Cerebellar nuclear complex (tissue), 1 donor: ENCODE measurements around the gene C2orf74.
"Not testable (repeated sequence)": the region's sequence is repeated elsewhere in the genome, so short reads cannot be mapped to it uniquely, and the experiment has no call there.

ENCODE experiments used
- DNase-seq, 2 experiments: peaks; one replicate each; lab custom pipeline; 2025; lab: John Stamatoyannopoulos, UW

Gene C2orf74

DNA sequence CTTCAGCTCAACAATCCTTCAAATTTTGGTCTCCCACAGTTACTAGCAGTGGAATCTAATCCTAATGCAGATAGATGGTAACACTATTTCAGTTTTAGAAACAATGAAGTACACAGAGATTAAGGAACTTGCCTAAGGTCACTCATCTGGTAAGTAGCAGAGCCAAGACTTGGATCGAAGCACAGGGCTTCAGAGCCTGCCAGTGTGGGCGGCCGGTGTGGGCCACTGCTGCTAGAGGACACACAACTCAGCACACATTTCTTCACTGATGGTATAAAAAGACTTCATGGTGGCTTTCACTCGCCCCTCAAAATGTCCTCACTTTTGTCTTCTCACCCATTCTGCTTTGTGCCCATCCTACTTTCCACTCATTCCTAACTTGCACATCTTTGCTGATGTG is 11.1 kb downstream of the C2orf74 start:
- DNase-seq: no peak

DNA sequence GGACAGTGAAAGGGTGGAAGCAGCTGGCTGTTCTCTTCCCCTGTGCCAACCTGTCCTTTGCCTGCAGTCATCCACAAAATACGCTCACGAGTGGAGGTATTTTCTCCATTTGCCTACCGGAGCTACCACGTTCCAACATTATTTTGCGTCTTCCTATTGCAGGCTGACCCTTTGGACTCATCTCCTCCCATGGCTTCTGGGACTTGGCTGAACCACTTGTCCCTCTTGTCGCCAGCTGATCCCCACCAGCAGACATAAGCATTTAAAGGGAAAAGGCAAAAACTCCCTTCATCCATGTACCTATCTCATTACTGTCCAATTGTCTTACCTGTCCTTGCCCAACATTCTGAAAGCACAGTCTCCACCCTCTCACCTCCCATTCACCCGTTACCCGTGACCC is 13.0 kb downstream of the C2orf74 start:
- DNase-seq: no peak

DNA sequence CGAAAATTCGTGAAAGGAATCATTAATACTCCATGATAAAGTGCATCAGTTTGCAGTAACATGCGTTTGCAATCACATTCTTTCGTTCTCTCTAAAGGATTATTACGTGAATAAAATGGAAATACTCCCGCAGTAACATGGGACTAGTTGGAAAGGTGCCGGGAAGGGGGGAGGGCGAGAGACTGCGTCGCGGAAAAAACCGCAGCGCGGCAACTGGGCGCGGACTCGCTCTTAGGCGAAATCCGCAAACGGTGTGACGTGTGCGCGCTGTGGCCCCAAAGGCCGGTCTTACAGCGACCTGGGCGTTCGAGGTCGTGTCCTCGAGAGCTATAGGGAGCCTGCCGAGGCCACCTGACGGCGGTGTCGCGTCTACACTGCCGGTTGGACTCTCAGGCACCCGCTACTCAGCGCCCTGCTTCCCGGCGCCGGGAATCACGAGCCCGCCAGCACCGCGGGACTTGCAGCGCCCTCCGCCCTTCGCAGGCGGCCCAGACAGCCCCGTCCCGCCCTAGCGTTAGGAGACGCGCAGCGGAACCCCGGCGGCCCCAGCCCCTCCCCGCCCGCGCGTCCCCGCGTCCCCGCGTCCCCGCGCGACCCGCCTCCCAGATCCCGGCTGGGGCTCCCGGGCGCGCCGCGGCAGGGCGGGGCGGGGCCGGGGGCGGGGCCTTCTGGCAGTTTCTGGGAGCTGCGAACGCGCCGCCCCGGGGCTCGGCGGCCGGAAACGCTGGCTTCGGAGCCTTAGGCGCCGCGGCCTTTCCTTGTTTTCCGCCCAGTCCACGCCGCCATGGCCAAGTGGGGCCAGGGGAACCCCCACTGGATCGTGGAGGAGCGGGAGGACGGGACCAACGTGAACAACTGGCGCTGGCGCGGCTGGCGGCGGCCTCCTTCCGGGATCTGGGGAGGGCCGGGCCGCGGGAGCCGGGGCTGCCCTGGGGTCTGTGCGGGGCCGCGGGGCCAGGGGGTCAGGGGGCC is 15.1 kb downstream of the C2orf74 start:
- peak in 1 of 2 experiments; percentile 62 for DNase-seq

DNA sequence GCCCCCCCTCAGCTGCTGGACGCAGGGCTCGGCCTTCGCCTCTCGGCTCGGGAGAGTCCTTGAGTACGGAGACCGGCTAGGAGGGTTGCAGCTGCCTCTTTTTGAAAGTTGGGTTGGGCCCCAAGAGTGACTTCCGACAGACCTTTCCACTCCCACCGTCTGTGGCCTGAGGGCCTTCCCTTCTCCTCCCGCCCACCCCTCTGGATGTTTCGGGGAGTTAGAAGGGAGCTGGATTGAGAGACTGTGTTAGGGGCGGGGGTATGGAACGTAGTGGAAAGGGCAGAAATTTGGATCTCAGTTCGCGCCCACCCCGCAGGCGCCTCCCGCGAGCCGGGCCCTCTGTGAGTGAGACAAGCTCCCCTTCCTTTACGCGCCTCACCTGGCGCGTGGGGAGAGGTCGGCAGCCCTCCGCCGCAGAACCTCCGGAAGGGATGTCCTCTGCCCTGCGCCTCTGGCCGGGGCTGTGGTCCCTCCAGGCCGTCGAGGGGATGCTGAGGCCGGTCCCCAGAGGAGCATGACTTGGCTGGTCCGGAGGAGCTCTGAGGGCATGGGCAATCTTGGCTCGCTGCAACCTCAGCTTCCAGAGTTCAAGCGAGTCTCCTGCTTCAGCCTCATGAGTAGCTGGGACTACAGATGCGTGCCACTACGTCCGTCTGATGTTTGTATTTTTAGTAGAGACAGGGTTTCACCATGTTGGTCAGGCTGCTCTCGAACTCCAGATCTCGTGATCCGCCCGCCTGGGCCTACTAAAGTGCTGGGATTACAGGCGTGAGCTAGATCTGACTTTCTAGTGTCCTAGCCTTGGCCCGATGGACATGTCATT is 15.9 kb downstream of the C2orf74 start:
- DNase-seq: no peak

DNA sequence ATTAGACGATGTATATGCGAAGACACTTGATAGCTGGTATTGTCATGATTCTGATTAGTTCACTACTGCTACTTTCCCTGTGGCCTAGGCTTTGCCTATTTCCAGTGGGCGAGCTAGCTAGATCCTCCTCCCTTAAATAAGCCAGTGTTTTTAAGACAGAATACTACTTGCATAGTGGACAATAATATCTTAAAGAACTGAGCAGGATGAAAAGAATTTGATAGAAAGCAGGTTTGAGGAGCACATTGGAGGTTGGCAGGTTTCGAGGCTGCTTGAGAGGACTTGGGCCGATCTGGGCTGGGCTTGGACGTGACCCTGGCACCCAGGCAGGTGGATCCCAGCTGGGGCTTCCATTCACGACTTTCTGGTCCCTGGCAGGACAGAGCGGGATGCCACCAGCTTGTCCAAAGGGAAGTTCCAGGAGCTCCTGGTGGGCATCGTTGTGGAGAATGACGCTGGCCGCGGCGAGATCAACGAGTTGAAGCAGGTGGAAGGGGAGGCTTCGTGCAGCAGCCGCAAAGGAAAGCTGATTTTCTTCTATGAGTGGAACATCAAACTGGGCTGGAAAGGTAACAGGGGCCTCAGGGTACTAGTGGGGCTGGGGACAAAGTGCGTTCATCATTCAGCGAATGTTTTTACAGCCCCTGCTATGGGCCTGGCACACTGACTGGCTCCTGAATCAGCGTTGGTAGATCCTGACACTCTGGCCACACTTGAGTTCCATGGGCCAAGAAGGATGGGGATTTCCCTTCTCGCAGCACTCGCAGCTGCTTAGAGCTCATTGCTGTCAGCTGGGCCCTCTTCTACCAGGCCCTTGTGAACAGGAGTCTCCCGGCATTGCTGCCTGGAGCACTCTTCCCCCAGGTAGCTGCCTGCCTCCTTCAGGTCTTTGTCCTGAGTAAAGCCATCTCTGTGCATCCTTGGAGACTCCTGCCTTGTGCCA is 16.9 kb downstream of the C2orf74 start:
- no peak for DNase-seq

DNA sequence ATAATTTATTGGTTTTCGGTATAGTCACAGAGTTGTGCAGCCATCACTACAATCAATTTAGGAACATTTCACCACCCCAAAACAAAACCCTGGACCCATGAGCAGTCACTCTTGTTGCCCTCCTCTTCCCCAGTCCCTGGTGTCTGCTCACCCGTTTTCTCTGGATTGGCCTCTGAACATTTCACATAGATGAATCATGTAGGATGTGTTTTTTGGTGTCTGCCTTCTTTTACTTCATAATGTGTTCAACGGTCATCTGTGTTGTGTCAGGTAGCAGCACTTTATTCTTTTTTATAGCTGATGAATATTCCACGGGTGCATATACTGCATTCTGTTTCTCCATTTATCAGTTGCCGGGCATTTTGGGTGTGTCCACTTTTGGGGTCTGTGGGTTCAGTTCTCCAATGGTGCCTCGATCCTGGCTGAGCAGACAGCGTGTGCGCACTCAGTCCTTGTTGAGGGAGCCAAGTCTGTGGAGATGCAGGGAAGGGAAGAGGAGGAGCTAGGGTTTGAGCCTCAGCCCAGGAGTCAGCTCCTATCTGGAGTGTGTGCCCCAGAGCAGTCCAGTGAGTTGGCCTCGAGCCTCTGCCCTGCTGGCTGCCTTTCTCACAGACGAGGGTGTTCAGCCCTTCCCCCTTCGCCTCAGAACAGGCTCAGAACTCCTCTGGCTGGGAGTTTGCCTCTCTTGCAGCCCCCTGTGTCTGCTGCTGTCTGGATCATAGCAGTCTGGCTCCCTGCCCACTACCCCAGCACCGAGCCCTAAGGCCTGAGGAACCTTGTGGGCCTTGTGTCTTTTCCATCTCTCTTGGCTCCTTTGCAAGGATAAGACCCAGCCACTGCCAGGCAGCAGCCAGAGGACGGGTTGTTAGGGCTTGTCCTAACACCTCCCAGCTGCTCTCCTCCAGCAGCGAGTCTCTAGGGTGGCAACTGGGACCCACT is 18.0 kb downstream of the C2orf74 start:
- DNase-seq: no peak

DNA sequence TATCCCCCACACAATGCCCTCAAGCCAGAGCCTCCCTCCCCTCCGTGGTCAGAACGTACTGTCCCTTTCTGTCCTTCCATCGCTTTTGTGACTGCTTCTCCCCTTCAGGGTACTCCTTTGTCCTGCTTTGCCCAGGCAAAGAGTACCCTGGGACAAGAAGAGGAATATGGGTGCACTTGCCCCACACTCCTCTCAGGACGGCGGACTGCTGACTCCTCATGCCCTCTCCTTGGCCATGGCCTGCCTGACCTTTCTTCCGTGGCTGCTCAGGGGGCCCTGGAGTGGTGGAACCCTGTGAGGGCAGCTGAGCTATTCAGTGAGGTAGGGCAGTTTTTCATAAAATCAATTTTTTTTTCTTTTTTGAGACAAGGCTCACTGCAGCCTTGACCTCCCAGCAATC is 18.7 kb downstream of the C2orf74 start:
- DNase-seq: no peak

DNA sequence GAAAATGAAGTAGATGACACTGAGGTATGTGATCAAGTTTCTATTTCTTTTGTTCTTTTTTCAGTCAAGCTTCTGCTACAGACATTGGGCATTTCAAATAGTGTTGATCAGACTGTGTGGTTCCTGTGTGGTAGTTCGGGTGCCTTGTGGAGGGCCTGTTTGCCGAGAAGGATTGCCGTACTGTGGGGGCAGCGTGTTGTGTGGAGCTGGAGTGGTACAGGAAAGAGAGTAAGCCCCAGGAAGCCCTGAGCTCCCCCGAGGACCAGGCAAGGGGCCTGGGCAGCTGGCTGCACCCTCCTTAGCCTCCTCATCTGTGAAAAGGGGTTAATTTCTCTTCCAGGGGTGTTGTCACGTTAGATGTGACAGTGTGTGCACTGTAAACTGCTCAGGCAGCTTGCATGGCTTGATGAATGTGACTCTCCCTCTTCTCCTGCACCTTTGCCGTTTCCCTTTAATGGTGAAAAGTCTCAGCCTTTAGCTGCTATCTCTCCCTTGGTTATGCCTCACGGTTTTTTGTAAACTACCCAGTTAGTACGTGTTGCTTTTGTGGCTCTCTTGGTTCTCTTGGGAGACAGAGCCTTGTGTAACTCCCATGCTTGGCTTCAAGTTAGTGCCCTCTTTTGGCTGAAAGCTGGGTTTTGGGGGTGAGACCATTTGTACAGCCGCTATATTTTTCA is 19.5 kb downstream of the C2orf74 start:
- peak in 1 of 2 experiments; percentile 3 for DNase-seq

DNA sequence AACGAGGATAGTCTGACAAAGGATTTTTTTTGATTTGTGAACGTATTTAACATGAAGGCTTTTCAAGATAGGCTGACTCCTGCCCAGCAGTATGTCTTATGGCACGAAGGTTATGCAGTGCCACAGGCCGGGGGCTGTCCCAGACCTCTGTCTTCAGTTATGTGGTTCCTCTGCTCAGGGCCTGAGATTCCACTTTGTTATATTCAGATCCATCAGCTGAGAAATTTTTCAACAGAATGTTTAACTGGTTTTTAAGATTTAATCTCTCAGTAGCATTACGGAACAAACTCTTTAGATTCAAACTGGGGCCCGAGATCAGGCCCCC is 20.0 kb downstream of the C2orf74 start:
- DNase-seq: no peak

DNA sequence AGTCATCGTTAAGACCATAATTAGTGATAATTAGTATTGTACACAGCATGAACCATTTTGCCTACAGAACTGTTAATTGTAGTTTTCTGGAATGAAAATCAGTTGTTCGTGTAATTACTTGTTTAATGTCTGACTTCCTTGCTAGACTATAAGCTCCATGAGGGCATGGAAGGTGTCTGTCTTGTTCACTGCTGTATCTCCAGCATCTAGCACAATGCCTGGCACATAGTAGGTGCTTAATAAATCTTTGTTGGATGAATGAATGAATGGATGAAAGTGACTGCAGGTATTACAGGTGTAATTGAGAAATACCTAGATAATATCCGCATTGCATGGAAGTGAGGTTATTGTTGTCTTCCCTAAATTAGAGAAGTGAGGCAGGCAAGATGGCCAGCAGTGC is 21.8 kb downstream of the C2orf74 start:
- no peak for DNase-seq

DNA sequence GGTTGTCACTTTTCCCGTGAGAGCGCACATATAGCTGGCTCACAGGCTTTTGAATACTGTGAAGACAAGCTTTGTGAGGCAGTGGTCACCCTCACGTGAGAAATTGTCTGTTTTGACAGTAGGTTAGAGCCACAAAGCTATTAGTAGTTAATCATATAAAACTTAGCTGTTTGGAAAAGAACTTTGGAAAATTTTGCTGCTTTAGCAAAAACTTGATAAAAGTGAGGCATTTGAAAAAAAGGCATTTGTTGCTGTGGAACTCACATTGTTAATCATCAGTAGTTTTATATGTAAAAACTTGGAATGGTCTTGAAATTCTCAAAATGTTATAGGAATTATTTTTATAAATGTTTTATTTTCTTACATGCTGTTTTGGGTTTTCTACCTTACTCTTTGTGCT is 22.3 kb downstream of the C2orf74 start:
- DNase-seq: no peak

DNA sequence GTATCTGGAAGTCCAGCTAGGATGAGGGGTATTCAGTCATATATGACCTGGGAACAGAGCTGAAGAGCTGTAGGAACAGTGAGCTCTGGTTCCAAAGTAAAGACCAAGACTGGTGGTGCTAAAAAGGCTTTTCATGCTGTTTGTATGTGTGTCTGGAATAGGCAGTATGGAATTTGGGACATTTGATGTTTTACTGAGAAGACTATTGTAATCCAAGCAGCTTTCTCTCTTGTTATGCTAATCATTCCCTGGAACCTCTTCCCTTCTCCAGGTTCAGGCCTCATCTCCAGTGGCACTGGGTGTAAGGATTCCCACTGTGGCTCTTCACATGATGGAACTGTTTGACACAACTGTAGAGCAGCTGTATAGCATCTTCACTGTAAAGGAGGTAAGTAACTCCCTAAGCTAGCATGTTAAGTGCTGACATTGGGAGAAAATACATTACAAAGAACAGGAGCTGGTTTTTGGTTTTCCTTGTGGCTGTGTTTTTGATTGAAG is 23.3 kb downstream of the C2orf74 start:
- no peak for DNase-seq

DNA sequence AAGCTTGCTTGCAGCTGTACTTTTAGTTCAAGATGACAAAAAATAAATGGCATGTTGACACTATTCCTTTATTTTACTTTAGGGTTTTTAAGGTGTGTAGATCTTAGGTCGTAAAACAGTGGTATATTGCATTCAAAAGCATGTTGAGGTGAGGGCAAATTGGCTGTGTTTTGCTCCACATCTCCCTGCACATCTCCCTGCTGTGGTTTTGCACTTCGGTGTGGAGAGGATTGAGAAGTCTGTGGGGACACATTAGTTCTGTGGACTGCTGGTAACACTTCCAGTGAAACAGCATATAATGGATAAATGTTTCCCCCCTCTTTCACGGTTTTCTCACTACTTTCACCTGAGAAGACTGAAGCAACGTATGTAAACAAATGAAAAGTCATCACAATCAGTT is 25.1 kb downstream of the C2orf74 start:
- DNase-seq: no peak

DNA sequence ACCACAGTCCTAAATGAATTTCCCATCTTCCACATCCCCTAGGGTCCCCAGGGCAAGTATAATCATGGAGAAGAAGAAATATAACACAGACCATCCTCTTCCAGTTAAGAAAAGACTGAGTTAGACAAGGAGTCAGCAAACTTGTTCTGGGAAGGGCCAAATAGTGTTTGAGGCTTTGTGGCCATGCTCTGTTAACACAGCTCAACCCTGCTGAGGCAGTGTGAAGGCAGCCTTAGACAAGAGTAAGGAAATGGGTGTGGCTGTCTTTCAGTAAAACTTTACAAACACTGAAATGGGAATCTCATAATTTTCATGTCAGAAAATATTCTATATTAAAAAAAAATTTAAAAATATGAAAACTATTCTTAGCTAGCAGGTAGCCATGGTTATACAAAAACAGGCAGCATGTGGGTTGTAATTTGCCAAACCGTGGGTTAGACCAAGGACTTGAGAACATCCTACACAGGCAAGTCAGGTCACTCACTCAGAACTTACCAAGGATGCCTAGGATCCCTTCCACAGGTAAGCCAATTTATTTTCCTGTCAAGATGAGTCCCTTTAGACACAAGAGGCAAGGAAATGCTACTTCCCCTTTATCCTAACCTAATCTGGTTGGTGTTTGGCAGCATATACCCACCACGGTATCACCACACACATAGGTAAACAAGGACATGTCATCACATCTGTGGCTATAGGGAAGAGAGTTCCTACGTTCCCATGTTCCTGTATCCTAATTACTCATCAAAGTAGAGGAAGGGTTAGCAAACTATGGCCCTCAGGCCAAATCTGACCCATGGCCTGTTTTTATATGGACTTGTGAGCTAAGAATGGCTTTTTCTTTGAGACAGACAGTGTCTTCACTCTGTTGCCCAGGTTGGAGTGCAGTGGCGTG is 31.9 kb downstream of the C2orf74 start:
- no peak for DNase-seq

DNA sequence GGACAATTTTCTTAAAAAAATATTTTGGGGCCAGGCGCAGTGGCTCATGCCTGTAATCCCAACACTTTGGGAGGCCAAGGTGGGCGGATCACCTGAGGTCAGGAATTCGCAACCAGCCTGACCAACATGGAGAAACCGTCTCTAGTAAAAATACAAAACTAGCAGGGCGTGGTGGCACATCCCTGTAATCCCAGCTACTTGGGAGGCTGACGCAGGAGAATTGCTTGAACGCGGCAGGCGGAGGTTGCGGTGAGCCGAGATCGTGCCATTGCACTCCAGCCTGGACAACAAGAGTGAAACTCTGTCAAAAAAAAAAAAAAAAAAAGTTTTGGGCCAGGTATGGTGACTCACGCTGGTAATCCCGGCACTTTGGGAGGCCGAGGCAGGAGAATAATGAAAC is 32.7 kb downstream of the C2orf74 start:
- DNase-seq: not testable (repeated sequence)

DNA sequence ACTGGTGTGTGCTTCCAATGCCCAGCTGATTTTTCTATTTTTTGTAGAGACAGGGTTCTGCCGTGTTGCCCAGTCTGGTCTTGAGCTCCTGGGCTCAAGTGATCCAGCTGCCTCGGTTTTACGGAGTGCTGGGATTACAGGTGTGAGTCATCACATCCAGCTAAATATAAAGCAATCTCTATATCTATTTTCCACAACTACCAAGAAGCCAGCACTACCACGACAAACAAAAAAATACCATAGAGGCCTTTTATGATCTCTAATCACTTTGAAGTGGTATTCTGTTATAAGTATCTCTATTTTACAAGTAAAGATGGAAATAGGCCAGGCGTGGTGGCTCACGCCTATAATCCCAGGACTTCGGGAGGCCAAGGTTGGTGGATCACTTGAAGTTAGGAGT is 34.7 kb downstream of the C2orf74 start:
- no peak for DNase-seq

DNA sequence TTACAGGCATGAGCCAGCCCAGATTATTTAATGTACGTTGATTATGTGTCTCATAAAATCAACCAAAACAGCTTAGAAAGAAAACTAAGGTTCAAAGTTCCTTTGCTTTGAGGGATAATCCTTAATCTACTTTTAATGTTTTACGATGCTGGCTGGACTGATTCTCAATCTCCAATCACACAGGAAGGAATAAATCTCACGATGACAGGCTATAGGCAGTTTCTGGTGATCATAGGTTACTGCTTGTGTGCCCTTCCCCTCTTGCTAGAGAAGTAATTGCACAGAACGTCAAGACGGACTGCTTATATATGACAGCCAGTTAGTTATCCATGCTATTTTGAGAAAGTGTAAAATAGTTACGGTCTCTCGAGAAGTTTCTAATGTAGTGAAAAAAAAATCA is 43.1 kb downstream of the C2orf74 start:
- no peak for DNase-seq

DNA sequence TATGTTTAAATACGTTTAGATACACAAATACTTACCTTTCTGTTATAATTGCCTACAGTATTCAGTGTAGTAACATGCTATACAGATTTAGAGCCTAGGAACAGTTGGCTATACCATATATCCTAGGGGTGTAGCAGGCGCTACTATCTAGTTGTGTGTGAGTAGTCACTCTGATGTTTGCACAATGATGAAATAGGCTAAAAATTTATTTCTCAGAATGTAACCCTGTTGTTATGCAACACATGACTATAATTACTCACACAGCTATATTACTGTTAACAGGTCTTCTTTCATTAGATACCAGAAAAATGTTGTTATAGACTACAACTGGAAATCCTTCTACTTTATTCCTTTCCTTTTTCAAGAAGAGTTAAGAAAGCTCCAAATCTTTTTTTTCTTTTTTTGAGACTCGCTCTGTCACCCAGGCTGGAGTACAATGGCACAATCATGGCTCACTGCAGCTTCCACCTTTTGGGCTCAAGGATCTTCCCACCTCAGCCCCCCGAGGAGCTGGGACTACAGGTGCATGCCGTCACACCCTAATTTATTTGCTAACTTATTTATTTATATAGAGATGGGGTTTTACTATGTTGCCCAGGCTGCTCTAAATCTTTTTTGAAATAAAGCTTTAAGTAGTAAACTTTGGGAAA is 48.5 kb downstream of the C2orf74 start:
- no peak for DNase-seq

DNA sequence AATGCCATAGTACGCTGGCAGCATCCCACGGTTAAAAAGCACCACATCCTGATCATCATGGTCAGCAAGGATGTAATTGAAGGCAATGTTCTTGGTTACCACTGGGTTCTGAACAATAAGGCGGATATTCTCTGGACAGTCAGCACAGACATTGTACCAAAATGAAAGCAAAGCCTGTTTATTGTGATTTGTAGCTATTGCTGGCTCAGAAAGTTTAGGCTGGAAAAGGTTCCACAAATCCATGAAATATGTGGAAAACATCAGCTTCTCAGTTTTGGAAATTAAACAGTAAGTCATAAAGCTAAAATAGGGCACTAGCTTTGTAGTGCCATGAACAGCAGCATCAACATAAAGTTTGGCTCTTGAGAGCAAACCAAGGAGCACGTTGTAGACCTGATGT is 52.2 kb downstream of the C2orf74 start:
- DNase-seq: no peak
